Measurements from ENCODE around the gene STX18. TPM values are rescaled to one million over a fixed set of nuclear protein-coding genes. Genes with fewer than 3 reads are reported as not detected.

Gene STX18
- total RNA-seq, 1 donor from 2014 or later = 36.7 TPM

GRCh38 chr4:4564522-4564921, 22.7 kb upstream of the STX18 start:
- peaks cover 7% of the 10 kb centered on the region for H3K36me3 Mint-ChIP-seq (ENCODE audit: low read depth)
- no peak for TF ChIP-seq CTCF (conservative IDR thresholded peaks at IDR 0.05)
- peaks cover 9% of the 10 kb centered on the region for H3K4me1 Mint-ChIP-seq
- H3K4me3 Mint-ChIP-seq = no peak overlapping the region
- DNase-seq (ENCODE audit: low read depth, low spot score) = no peak
- no peaks in the 10 kb centered on the region for H3K9me3 Mint-ChIP-seq
- H3K27ac Mint-ChIP-seq (ENCODE audit: unreplicated experiment) = no peak overlapping the region
- no peaks in the 10 kb centered on the region for H3K27me3 Mint-ChIP-seq (ENCODE audit: low read depth)

GRCh38 chr4:4560642-4561041, 18.8 kb upstream of the STX18 start:
- Mint-ChIP-seq H3K4me1 (no peaks in the 10 kb centered on the region), H3K36me3 (ENCODE audit: low read depth) (peaks cover 3% of the 10 kb centered on the region), H3K27me3 (ENCODE audit: low read depth) (no peaks in the 10 kb centered on the region), H3K27ac (ENCODE audit: unreplicated experiment) (no peak overlapping the region), H3K9me3 (no peaks in the 10 kb centered on the region), H3K4me3 (no peak overlapping the region)
- TF ChIP-seq CTCF (conservative IDR thresholded peaks at IDR 0.05) = no peak
- DNase-seq (ENCODE audit: low read depth, low spot score) = no peak

GRCh38 chr4:4560136-4560535, 18.3 kb upstream of the STX18 start:
- no peaks in the 10 kb centered on the region for H3K9me3 Mint-ChIP-seq
- DNase-seq (ENCODE audit: low read depth, low spot score) = no peak
- no peak overlapping the region for H3K27ac Mint-ChIP-seq (ENCODE audit: unreplicated experiment)
- H3K36me3 Mint-ChIP-seq (ENCODE audit: low read depth) = peaks cover 7% of the 10 kb centered on the region
- TF ChIP-seq CTCF (conservative IDR thresholded peaks at IDR 0.05) = no peak
- no peaks in the 10 kb centered on the region for H3K27me3 Mint-ChIP-seq (ENCODE audit: low read depth)
- H3K4me1 Mint-ChIP-seq = no peaks in the 10 kb centered on the region
- no peak overlapping the region for H3K4me3 Mint-ChIP-seq

- no peak overlapping the region for H3K27ac Mint-ChIP-seq (ENCODE audit: unreplicated experiment)
- H3K27me3 Mint-ChIP-seq (ENCODE audit: low read depth) = no peaks in the 10 kb centered on the region
- TF ChIP-seq CTCF (conservative IDR thresholded peaks at IDR 0.05) = no peak
These were observed 17.7 kb upstream of the STX18 start for GRCh38 chr4:4559596-4559995.

GRCh38 chr4:4558881-4559280, 17.0 kb upstream of the STX18 start:
- H3K4me1 Mint-ChIP-seq = no peaks in the 10 kb centered on the region

More at GRCh38 chr4:4559596-4559995, 17.7 kb upstream of the STX18 start:
- no peak for DNase-seq (ENCODE audit: low read depth, low spot score)
- H3K36me3 Mint-ChIP-seq (ENCODE audit: low read depth) = peaks cover 8% of the 10 kb centered on the region
- H3K9me3 Mint-ChIP-seq = no peaks in the 10 kb centered on the region
- H3K4me1 Mint-ChIP-seq = no peaks in the 10 kb centered on the region
- H3K4me3 Mint-ChIP-seq = no peak overlapping the region

More at GRCh38 chr4:4558881-4559280, 17.0 kb upstream of the STX18 start:
- no peak for DNase-seq (ENCODE audit: low read depth, low spot score)
- H3K27me3 Mint-ChIP-seq (ENCODE audit: low read depth) = no peaks in the 10 kb centered on the region
- H3K27ac Mint-ChIP-seq (ENCODE audit: unreplicated experiment) = no peak overlapping the region
- peaks cover 8% of the 10 kb centered on the region for H3K36me3 Mint-ChIP-seq (ENCODE audit: low read depth)
- TF ChIP-seq CTCF (conservative IDR thresholded peaks at IDR 0.05) = no peak
- no peak overlapping the region for H3K4me3 Mint-ChIP-seq
- H3K9me3 Mint-ChIP-seq = no peaks in the 10 kb centered on the region

Data from neural crest cell (in vitro differentiated cells).